ENCODE data around the gene ZC3H12C.

DNA sequence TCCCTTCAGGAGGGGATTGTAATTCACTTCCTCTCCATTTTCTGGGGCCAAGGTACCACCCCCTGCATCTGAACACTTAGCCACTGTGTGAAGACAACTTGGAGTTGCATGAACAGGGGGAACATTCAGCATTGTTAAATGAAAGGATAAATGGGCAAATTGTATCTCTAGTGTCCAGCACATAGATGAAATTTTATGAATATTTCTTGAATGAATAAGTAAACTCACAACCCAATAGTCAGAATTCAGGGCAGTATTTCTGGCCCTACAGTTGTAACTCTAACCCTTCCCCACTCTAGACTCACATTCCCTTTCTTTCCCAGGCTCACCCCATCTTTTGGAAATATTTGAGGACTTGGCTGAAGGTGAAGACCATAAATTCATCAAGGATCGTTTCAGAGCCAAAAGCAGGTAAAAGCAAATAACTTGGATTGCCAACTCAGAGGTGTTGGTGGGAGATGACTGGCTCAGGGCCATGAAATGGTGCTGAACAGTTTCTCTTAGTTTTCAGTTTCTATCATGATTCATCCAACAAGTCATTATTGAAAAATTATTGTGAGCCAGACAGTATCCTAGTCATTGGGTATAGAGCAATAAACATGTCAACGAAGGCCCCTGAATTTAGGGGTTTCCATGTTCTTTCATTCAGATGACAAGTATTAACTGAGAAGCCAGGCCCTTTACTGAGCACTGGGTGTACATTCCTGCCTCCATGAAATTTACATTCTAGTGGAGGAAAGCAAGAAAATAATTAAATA, 33.3 kb upstream of the ZC3H12C start:
- TF ChIP-seq, protein P1, sequence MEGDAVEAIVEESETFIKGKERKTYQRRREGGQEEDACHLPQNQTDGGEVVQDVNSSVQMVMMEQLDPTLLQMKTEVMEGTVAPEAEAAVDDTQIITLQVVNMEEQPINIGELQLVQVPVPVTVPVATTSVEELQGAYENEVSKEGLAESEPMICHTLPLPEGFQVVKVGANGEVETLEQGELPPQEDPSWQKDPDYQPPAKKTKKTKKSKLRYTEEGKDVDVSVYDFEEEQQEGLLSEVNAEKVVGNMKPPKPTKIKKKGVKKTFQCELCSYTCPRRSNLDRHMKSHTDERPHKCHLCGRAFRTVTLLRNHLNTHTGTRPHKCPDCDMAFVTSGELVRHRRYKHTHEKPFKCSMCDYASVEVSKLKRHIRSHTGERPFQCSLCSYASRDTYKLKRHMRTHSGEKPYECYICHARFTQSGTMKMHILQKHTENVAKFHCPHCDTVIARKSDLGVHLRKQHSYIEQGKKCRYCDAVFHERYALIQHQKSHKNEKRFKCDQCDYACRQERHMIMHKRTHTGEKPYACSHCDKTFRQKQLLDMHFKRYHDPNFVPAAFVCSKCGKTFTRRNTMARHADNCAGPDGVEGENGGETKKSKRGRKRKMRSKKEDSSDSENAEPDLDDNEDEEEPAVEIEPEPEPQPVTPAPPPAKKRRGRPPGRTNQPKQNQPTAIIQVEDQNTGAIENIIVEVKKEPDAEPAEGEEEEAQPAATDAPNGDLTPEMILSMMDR (IDR thresholded peaks at IDR 0.05), result no peak
- TF ChIP-seq POLR2A (IDR thresholded peaks at IDR 0.05), result no peak

Measured in esophagus squamous epithelium (tissue), 4 donors.